ENCODE results near the gene MCM3AP. TPM values are rescaled to one million over a fixed set of nuclear protein-coding genes. Genes with fewer than 3 reads are reported as not detected.
A peak's percentile ranks its signal among the peaks of the same experiment; 100 is the strongest.

MCM3AP gene
- 50.5 TPM for polyA plus RNA-seq (2013, experiment 1 of 2; ENCODE audit: insufficient read length)
- 52.2 TPM for polyA plus RNA-seq (2013, experiment 2 of 2; ENCODE audit: insufficient read length)

DNA sequence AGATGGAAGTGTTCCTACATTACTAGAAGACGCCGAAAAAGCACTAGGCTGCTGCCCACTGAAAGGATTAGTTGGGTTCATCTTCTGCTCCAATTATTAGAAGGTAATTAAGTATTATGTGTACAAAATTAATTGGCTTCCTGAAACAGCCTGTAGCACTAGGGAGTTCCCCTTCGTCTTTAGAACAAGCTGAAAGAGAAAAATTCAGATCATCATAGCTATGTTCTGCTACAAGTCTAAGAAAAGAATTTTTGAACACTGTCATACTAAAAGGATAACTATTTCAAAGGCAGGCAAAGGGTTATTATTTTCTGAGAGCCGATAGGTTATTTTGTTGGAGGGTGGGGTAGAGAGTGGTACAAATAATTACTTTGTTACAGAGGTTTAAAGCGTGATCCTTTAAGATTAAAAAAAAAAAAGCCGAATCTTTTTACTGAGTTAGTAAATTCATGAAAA, at the start of gene MCM3AP:
MCM3AP (minus strand) TSS at position 406 of the 456 bp plus-strand sequence; CDS start at position 81, 325 bp downstream.
- DNase-seq = no peak

- no peak for DNase-seq
Observed at GRCh38 chr21:46334351-46335140, 49.1 kb upstream of the MCM3AP start.

GRCh38 chr21:46329796-46330195, 44.4 kb upstream of the MCM3AP start:
- no peak for DNase-seq

GRCh38 chr21:46328151-46328550, 42.7 kb upstream of the MCM3AP start:
- no peak for DNase-seq

DNA sequence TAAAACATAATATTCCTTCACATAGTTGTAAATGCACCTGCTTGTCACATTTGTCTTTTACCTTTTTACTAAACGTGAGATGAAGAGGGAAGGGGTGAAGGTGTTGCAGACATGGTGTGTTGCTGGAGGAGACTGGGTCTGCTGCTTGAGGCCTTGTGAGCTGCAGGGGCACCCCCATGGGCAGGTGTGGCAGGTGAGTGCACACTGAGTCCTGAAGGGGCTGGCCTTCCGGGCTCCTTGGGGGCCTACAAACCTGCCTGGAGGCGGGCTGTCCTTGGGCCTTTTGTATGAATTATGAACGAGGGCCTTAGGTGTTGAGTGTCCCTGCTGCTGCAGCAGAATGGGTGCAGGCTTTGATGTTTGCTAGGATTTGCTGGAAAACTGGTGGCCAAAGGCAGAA, 42.3 kb upstream of the MCM3AP start:
- no peak for DNase-seq

DNA sequence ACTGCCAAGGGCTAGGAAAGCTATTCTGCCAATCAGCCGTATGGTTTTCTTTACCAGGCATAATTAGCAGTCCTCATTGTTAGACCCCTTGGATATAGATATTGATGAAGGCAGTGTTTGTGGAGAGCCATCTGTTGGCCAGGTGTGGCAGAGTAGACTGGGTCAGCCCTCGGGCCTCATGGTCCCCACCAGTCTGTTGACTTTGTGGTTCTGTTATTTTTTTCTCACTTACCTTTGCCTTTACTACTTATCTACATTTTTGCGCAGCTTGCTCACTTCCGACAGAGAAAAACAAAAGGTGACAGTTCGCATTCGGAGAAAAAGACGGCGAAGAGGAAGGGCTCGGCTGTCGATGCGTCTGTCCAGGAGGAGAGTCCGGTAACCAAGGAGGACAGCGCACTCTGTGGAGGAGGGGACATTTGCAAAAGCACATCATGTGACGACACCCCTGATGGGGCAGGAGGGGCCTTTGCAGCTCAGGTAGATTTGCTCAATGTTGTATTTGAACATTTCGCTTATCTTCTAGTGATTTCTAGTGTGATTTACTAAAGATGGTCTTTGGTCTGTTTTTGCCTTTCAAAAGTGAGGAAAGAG, 40.8 kb upstream of the MCM3AP start:
- no peak for DNase-seq

GRCh38 chr21:46325073-46325912, 39.9 kb upstream of the MCM3AP start:
- peak; percentile 55 for DNase-seq

GRCh38 chr21:46324390-46325072, 39.1 kb upstream of the MCM3AP start:
- DNase-seq = peak; percentile 79

- peak; percentile 97 for DNase-seq
Observed at GRCh38 chr21:46323710-46324389, 38.4 kb upstream of the MCM3AP start, which contains the start of the genes C21orf58 and PCNT. C21orf58 (minus strand) TSS chr21:46323870; CDS start chr21:46322738, 1,132 bp downstream. PCNT (plus strand) TSS chr21:46324156; CDS start chr21:46324229, 73 bp downstream.

DNA sequence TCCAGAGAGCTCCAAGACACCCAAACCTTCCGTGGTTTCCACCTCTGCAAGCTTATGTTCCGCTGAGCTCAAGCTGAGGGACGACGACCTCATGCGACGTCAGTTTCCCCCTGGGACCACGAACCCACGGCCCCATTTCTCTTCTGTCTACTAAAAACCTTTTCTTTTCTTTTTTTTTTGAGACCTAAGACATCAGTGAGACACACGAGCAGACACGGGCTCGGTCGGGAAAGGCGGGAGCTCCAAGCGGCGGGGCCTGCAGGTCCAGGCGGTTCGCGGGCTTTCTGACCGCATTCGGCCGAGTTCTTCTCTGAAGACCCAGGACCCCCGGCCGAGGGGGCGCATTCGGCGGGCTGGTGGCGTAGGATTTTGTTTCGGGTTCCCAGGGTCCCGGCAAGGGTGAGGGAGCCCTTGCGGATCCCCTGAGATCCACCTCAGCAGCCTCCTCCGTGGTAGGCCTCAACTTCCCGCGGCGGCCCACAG, 37.9 kb upstream of the MCM3AP start:
- DNase-seq = no peak

DNA sequence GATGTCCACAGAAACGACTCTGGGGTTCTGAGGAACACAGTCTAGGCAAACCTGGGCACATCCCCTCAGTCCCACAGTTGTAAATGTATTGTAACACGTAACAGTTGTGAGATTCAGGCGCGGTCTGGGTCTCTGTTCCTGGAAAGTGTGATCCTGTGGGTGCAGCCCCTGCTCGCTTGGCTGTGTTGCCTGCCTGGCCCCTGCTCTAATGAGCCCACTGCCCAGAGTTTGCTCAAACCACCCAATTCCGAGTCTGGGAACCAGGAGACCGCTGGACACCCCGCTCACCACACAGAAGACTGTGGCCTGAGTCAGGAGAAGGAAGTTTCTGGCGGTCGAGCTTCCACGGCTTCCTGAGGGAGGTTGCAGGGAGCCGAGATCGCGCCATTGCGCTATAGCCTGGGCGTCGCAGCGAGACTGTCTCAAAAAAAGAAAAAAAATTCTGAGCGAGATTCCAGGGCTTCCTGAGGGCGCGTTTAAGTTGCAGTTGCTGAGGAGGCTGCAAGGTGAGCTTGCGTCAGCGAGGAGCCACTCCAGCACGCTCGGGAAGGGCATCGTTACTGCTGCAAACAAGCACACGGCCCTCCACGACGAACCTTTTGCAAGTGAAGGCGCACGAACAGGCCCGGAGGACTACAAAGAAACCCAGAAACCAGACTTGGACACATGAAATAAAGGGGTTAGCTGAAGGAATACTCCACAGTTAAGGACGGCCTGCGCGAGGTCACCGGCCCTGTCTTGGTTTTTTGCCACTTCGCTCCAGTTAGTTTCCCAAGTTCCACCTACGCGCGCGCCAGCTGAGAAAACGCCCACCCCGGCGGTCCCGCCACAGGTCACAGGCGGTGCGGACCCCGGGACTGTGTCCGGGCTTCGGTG, 37.2 kb upstream of the MCM3AP start:
- DNase-seq = peak; percentile 48

- DNase-seq = no peak
Observed at GRCh38 chr21:46320331-46320801, 35.0 kb upstream of the MCM3AP start.

GRCh38 chr21:46319186-46319585, 33.8 kb upstream of the MCM3AP start:
- no peak for DNase-seq

- DNase-seq = no peak
Observed at GRCh38 chr21:46318464-46318845, 33.0 kb upstream of the MCM3AP start.

DNA sequence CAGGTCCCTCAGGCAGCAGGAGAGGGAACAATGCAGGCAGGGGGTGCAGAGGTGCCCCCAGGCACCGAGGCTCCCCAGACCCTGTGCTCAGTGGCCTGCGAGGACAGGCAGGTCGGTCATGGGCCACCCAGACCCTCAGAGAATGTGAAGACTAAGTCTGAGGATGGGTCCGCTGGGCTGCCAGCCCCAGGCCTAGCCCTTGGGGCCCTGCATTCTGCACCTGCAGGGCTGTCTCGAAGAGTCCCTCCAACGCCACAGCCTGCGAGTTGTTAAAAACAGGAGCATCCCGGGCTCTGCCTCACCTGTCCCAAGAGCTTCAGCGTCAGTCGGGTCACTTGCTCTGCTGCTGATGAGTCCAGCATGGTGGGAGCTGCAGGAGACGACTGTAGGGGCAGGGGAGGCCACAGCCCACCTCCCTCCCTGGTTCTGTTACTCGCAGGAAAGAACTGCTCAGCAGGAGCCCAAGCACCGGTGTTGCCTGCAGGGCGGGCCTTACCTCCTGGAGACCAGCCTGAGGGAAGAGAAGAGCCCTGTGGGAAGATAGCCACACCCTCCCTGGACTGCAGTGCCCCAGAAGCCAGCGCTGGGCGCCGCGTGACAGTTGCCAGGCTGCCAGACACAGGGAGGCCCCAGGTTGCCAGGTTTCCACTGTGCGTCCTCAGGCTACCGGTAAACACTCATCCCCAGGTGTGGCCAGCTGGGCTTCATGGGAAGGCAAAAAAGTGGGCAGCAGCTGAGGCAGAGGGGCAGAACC, 32.5 kb upstream of the MCM3AP start:
- no peak for DNase-seq

- no peak for DNase-seq
Observed at GRCh38 chr21:46316708-46317324, 31.4 kb upstream of the MCM3AP start.

- DNase-seq = no peak
Observed at GRCh38 chr21:46314441-46315020, 29.1 kb upstream of the MCM3AP start.

- DNase-seq = no peak
Observed at GRCh38 chr21:46312949-46313348, 27.5 kb upstream of the MCM3AP start.

- no peak for DNase-seq
Observed at GRCh38 chr21:46311568-46311967, 26.2 kb upstream of the MCM3AP start.

Data from fibroblast of skin of back (primary cell).